C4-2B (cell line): ENCODE measurements around the gene EEF1A2.
"Not testable (repeated sequence)": the region's sequence is repeated elsewhere in the genome, so short reads cannot be mapped to it uniquely, and the experiment has no call there.

Experiments
- H3K27ac ChIP-seq: fragments of 450-650 bp; 2 replicates; pipeline ENCODE4 v1.5.1; 2017
- ZFX ChIP-seq: fragments of 450-650 bp; IDR thresholded peaks from 2 replicates; pipeline ENCODE4 v1.6.1; 2017
- TF ChIP-seq, protein P1 (sequence below): fragments of 450-650 bp; conservative IDR thresholded peaks from 2 replicates; pipeline ENCODE4 v1.5.1; 2017; ENCODE audit warnings: mild to moderate bottlenecking

The EEF1A2 gene

DNA sequence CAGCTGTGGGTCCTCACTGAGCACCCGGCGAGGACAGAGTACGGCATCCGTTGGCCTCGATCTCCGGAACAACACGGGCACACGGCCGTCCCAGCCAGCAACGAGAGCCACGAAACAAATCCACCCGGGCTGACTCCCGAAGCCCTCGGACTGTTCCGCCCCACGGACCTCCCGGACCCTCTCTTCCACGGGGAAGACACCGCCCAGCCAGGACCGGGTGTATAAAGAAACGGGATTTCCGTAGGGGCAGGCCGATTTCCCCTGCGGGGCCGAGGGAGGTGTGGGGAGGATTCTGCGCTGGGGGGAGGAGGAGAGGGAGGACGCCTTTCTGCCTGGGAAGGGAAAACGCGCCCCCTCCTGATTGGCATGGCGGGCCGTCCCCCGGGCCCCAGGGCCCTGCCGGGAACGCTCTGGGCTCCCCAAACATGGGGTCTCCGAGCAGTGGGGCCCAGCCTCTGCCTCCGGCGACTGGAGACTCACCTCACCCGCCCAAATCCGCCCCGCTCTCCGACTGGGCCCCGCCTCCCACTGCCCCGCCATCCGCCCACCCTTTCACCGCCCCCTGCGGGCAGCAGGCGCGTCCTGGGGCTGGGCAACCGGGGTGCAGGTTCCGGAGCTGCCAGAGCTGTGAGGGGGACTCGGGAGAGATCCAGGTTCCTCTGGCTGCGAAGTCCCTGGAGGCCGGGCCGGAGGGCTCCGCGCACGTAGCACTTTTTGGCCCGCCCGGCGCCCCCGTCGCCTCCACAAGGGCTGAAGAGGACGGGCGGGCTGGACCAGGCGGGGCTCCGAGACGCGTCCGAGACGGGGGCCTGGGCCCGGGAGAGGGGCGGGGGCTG lies 21.0 kb upstream of the EEF1A2 start:
- peak overlapping the region; percentile 90 for H3K27ac ChIP-seq
- TF ChIP-seq, protein P1, sequence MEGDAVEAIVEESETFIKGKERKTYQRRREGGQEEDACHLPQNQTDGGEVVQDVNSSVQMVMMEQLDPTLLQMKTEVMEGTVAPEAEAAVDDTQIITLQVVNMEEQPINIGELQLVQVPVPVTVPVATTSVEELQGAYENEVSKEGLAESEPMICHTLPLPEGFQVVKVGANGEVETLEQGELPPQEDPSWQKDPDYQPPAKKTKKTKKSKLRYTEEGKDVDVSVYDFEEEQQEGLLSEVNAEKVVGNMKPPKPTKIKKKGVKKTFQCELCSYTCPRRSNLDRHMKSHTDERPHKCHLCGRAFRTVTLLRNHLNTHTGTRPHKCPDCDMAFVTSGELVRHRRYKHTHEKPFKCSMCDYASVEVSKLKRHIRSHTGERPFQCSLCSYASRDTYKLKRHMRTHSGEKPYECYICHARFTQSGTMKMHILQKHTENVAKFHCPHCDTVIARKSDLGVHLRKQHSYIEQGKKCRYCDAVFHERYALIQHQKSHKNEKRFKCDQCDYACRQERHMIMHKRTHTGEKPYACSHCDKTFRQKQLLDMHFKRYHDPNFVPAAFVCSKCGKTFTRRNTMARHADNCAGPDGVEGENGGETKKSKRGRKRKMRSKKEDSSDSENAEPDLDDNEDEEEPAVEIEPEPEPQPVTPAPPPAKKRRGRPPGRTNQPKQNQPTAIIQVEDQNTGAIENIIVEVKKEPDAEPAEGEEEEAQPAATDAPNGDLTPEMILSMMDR: no peak; the same call in 1 of the 2 replicates
- TF ChIP-seq ZFX: no peak

DNA sequence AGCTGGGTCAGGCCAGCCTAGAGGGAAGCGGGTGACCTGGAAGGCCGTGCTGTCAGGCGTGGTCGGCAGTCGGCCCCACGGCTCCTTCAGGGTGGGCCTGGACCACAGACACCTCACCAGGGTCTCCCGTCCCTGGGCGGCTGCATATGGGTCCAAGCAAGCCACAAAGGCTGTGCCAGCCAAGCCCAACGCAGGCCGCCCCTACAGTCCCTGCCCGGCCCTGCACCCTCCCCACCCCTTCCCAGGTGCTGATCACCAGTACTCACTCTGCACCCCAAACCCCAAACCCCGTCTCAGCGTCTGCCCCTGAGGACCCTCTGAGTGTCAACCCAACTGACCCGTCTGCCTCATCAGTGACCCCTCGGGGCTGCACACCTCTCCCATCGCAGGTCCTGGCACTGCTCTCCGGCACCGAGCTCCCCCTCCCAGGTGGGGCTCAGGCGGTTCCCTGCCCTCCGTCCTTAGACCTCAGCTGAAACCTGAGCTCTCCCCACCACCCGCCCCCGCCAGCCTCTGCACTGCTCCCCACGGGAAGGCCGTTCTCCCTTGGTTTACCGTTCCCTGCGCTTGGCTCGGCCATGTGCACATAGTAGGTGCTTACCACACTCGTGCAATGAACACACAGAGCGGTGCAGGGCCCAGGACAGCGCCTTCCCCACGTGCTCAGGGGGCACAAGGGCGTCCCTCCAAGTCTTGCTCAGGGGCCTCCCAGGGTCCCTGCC lies 20.2 kb upstream of the EEF1A2 start:
- TF ChIP-seq, protein P1: no peak
- TF ChIP-seq ZFX: no peak
- H3K27ac ChIP-seq: no peak overlapping the region

DNA sequence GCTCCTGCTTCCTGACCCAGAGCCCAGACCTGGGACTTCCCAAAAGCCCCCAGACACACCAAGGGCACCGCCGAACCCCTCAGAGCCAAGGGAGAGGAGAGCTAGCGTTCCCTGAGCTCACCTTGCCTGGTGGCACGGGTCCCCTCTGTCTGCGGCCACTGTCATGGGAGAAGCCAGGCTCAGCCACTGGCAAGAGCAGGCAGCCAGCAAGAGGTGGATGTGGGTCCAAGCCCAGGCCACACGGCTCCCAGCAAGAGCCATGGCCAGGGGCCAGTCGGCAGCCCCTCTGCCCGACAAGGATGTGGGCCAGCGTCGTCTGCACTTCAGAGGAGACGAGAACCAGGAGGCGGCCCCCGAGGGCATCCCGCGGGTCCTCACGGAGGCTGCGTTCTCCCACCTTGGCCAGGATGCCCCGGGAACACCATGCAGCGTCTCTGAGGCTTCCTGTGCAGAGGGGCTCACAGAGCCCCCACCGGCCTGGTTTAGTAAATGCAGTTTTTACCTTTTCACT lies 19.5 kb upstream of the EEF1A2 start:
- TF ChIP-seq, protein P1: no peak
- no peak for TF ChIP-seq ZFX
- no peak overlapping the region for H3K27ac ChIP-seq

DNA sequence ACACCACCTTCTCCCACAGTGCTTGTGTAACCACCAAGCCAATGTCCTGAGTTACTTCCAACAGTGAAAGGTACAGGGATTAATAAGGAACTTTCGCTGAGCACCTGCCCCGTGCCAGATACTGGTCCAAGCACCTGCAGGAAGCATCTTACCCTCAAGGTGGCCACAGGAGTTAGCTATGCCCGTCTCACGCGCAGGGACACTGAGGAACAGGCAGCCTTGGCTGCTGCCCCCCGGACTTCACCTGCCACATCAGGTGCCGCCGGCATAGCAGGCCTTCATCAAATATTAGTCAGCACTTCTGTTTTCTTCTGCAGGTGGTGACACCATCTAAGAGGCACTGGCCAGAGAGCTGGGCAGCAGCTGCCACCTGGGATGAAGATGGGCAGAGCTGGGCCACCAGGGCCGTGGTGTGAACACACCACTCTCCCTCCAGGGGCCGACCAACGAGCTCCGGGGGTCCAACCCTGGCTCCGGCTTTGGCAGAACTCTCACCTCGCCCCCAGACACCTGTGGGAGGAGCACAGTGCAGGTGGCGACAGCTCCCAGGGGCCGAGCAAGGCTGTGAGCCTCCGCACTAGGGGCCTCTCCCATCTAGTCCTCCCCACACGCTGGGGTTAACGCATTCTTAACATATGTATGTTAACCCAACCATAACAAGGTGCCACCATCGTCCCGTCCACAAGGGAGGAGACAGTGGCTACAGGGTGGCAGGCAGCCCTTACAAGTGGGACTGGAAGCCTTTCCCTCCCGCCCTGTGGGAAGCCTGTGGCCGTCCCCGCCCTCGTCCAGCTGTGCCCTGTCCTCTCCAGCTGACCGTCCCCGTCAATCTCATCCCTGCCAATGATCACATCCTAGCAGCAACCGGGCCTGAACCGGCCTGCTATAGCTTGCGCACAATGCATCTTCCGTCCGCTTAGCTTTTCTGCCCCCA lies 18.8 kb upstream of the EEF1A2 start:
- no peak for TF ChIP-seq ZFX
- TF ChIP-seq, protein P1: no peak
- H3K27ac ChIP-seq: no peak overlapping the region

DNA sequence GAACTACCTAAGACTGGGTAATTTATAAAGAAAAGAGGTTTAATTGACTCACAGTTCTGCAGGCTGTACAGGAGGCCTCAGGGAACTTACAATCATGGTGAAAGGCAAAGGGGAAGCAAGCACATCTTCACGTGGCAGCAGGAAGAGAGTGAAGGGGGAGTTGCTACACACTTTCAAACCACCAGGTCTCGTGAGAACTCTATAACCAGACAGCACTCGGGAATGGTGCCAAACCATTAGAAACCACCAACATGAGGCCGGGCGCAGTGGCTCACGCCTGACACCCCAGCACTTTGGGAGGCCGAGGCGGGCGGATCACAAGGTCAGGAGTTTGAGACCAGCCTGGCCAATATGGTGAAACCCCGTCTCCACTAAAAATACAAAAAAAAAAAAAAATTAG lies 15.6 kb upstream of the EEF1A2 start:
- H3K27ac ChIP-seq: not testable (repeated sequence)

DNA sequence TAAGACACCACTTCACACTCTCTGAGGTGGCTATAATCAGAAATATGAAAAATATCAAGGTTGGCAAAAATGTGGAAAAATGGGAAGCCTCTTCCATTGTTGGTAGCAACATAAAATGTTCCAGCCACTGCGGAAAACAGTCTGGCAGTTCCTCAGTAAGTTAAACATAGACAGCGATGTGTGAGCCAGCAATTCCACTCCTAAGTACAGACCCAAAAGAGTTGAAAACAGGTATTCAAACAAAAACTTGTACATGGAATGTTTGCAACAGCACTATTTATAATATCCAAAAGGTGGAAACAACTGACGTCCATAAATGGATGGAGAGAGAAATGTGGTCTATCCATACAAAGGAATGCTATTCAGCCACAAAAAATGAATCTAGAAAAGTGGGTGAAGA lies 14.3 kb upstream of the EEF1A2 start:
- no peak overlapping the region for H3K27ac ChIP-seq
- TF ChIP-seq, protein P1: no peak
- no peak for TF ChIP-seq ZFX

DNA sequence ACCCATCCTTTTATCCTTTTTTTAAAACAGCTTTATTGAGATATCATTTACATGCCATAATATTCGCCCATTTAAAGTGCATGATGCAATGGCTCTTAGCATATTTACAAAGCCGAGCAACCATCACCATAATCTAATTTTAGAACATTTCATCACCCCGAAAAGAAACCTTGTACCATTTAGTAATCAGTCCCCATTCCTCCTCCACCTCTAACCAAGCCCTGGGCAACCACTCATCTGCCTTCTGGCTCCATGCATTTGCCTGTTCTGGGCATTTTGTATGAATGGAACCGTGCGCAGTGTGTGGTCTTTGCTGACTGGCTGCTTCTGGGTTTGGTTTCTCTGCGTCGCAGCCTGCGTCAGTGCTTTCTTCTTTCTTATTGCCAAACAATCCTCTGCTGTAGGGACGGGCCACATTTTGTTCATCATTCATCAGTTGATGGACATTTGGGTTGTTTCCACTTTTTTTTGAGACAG lies 10.2 kb upstream of the EEF1A2 start:
- no peak overlapping the region for H3K27ac ChIP-seq
- no peak for TF ChIP-seq ZFX
- TF ChIP-seq, protein P1: no peak
